Loucy (cell line): ENCODE data around the gene FAM219A.

Source experiments
- CTCF ChIP-seq: fragments of 200-600 bp; sonication (generic); conservative IDR thresholded peaks from 2 replicates; pipeline ENCODE4 v1.5.1; 2014; ENCODE audit warnings: mild to moderate bottlenecking, antibody characterized with exemption, low read length
- EZH2phosphoT487 ChIP-seq: fragments of 200-600 bp; IDR thresholded peaks from 2 replicates; pipeline ENCODE4 v1.6.1; 2018; ENCODE audit warnings: antibody characterized with exemption, mild to moderate bottlenecking, moderate library complexity, borderline replicate concordance

- TF ChIP-seq EZH2phosphoT487 (no peak), CTCF (no peak)
Measured at GRCh38 chr9:34498553-34498952, 40.2 kb upstream of the FAM219A start.
